Mesenchymal stem cell (in vitro differentiated cells and primary cell): Measurements from ENCODE around the gene BAHCC1.

Experiments
- DNase-seq: peaks from one replicate; pipeline ENCODE4 v3.0.0-alpha.2; 2013
- H2AFZ ChIP-seq: one replicate; pipeline ENCODE4 v1.6.1; 2013; ENCODE audit warnings: low read depth, mild to moderate bottlenecking, control low read depth, inconsistent platforms, low read length, moderate library complexity
- H2AK5ac ChIP-seq: 2 replicates; pipeline ENCODE4 v1.6.1; 2013; ENCODE audit warnings: low read length, moderate library complexity, mild to moderate bottlenecking, inconsistent platforms; ENCODE audit not compliant: severe bottlenecking
- H2BK120ac ChIP-seq: one replicate; pipeline ENCODE4 v1.6.1; 2013; ENCODE audit warnings: low read depth, mild to moderate bottlenecking, inconsistent platforms, low read length, moderate library complexity
- H2BK12ac ChIP-seq, 2 experiments: one replicate each; pipeline ENCODE4 v1.6.1; 2013; ENCODE audit warnings: inconsistent platforms in 2 of 2, low read length in 2 of 2, mild to moderate bottlenecking in 2 of 2, moderate library complexity in 2 of 2, control low read depth in 1 of 2
- H2BK15ac ChIP-seq: one replicate; pipeline ENCODE4 v1.6.1; 2013; ENCODE audit warnings: mild to moderate bottlenecking, low read depth, inconsistent platforms; ENCODE audit not compliant: poor library complexity, severe bottlenecking
- H2BK5ac ChIP-seq: 2 replicates; pipeline ENCODE4 v1.6.1; 2013; ENCODE audit warnings: low read depth, mild to moderate bottlenecking, low read length, control low read depth, inconsistent platforms; ENCODE audit not compliant: poor library complexity, severe bottlenecking
- H3K14ac ChIP-seq, 2 experiments: one replicate each; pipeline ENCODE4 v1.6.1; 2013; ENCODE audit warnings: inconsistent platforms in 2 of 2, low read length in 2 of 2, control low read depth in 1 of 2, mild to moderate bottlenecking in 1 of 2, moderate library complexity in 1 of 2
- H3K18ac ChIP-seq, 2 experiments: one replicate each; pipeline ENCODE4 v1.6.1; 2013; ENCODE audit warnings: inconsistent platforms in 2 of 2, low read length in 2 of 2, control low read depth in 1 of 2, low read depth in 1 of 2, mild to moderate bottlenecking in 1 of 2
- H3K23ac ChIP-seq, 2 experiments: one replicate each; pipeline ENCODE4 v1.6.1; 2013; ENCODE audit warnings: inconsistent platforms in 2 of 2, low read length in 2 of 2, mild to moderate bottlenecking in 2 of 2, moderate library complexity in 2 of 2, control low read depth in 1 of 2
- H3K27ac ChIP-seq: 2 replicates; pipeline ENCODE4 v1.5.1; 2013; ENCODE audit warnings: mild to moderate bottlenecking, moderate library complexity, low read length, control low read depth, inconsistent platforms; ENCODE audit not compliant: poor library complexity, severe bottlenecking
- H3K27me3 ChIP-seq, 2 experiments: 2 replicates each; pipeline versions ENCODE4 v1.6.1 to v1.7.0; 2013; ENCODE audit warnings: low read length in 2 of 2, mild to moderate bottlenecking in 2 of 2, moderate library complexity in 2 of 2, control low read depth in 1 of 2, inconsistent platforms in 1 of 2; ENCODE audit not compliant: control insufficient read depth in 1 of 2, insufficient read depth in 1 of 2
- H3K36me3 ChIP-seq, 2 experiments: 2 replicates each; pipeline versions ENCODE4 v1.6.1 to v1.7.0; 2013; ENCODE audit warnings: low read length in 2 of 2, control low read depth in 1 of 2, inconsistent platforms in 1 of 2, low read depth in 1 of 2, mild to moderate bottlenecking in 1 of 2; ENCODE audit not compliant: insufficient read depth in 2 of 2, control insufficient read depth in 1 of 2
- H3K4ac ChIP-seq, 2 experiments: one replicate each; pipeline ENCODE4 v1.6.1; 2013; ENCODE audit warnings: inconsistent platforms in 2 of 2, low read length in 2 of 2, mild to moderate bottlenecking in 2 of 2, moderate library complexity in 2 of 2, control low read depth in 1 of 2, low read depth in 1 of 2
- H3K4me1 ChIP-seq: 2 replicates; pipeline ENCODE4 v1.6.1; 2013; ENCODE audit warnings: low read depth, low read length, control low read depth; ENCODE audit not compliant: control insufficient read depth, insufficient read depth
- H3K4me2 ChIP-seq: 2 replicates; pipeline ENCODE4 v1.6.1; 2013; ENCODE audit warnings: low read length, mild to moderate bottlenecking, inconsistent platforms; ENCODE audit not compliant: poor library complexity, severe bottlenecking
- H3K4me3 ChIP-seq, 2 experiments: 2 replicates each; pipeline versions ENCODE4 v1.5.1 to v1.7.0; 2013; ENCODE audit warnings: low read length in 2 of 2, mild to moderate bottlenecking in 2 of 2, control low read depth in 1 of 2, low read depth in 1 of 2; ENCODE audit not compliant: insufficient read depth in 1 of 2
- H3K79me1 ChIP-seq: replicated peaks from 2 replicates; pipeline ENCODE4 v1.6.1; 2013; ENCODE audit warnings: mild to moderate bottlenecking, control low read depth, low read length, inconsistent platforms; ENCODE audit not compliant: poor library complexity, severe bottlenecking
- H3K9ac ChIP-seq: 2 replicates; pipeline ENCODE4 v1.7.0; 2013; ENCODE audit warnings: mild to moderate bottlenecking, low read length, moderate library complexity
- H3K9me3 ChIP-seq: 2 replicates; pipeline ENCODE4 v1.7.0; 2013; ENCODE audit warnings: mild to moderate bottlenecking, low read length; ENCODE audit not compliant: control insufficient read depth
- H4K8ac ChIP-seq: one replicate; pipeline ENCODE4 v1.6.1; 2013; ENCODE audit warnings: inconsistent platforms, mild to moderate bottlenecking, low read length, moderate library complexity
- H4K91ac ChIP-seq: one replicate; pipeline ENCODE4 v1.6.1; 2013; ENCODE audit warnings: mild to moderate bottlenecking, low read length, inconsistent platforms
- WGBS: methylation state at CpG from one replicate; pipeline ENCODE4 v1.1.7; 2013; ENCODE audit warnings: mixed read lengths; 5-methylcytosine and 5-hydroxymethylcytosine counted together

The BAHCC1 gene

DNA sequence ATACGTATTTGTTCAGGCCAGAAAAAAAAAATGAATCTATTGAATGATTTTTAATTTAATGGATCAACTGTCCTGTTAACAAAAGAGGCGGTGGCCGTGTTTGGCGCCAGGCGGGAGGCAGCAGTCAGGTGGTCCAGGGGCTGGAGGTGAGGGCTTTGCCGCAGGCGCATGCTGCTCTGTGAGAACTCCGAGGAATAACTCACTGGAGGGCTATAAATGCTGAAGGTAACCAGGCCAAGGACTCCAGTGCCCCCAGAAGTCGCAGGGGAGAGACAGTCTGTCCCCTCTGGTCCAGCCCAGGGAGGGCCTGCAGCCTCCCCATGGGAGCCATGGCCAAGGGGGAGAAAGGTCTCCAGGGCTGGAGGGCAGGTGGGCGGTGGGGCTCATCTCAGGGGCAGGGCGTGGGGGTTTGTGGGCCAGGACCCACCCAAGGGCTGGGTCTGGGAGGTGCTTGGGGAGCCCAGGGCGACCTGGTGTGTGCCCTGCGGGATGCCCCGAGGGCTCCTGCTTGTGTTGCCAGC lies 7.1 kb upstream of the BAHCC1 start:
- Histone ChIP-seq H3K23ac (peak overlapping the region; percentile 39 to 66), H3K18ac (peak overlapping the region; percentile 67 to 79), H3K4me3 (peak overlapping the region; percentile 11 to 82), H2BK5ac (no peak overlapping the region), H3K4ac (peak overlapping the region; percentile 72 to 99), H4K91ac (peak overlapping the region; percentile 99), H3K27ac (no peak overlapping the region), H3K14ac (peak overlapping the region in 1 of 2 experiments; percentile 69), H2BK12ac (peak overlapping the region; percentile 91 to 97), H3K4me2 (peak overlapping the region; percentile 96), H3K36me3 (peaks cover 0 to 11% of the 10 kb centered on the region in 2 experiments), H3K9me3 (no peaks in the 10 kb centered on the region), H3K79me1 (peaks cover 24% of the 10 kb centered on the region), H2AK5ac (peak overlapping the region; percentile 84), H3K27me3 (peaks cover 0 to 1% of the 10 kb centered on the region in 2 experiments), H3K9ac (peak overlapping the region; percentile 95), H2BK15ac (peak overlapping the region; percentile 78), H3K4me1 (peaks cover 49% of the 10 kb centered on the region), H4K8ac (peak overlapping the region; percentile 99), H2AFZ (no peak overlapping the region), H2BK120ac (peak overlapping the region; percentile 90)
- 52% methylated on average over 14 of the region's 14 CpGs for WGBS
- DNase-seq: no peak

DNA sequence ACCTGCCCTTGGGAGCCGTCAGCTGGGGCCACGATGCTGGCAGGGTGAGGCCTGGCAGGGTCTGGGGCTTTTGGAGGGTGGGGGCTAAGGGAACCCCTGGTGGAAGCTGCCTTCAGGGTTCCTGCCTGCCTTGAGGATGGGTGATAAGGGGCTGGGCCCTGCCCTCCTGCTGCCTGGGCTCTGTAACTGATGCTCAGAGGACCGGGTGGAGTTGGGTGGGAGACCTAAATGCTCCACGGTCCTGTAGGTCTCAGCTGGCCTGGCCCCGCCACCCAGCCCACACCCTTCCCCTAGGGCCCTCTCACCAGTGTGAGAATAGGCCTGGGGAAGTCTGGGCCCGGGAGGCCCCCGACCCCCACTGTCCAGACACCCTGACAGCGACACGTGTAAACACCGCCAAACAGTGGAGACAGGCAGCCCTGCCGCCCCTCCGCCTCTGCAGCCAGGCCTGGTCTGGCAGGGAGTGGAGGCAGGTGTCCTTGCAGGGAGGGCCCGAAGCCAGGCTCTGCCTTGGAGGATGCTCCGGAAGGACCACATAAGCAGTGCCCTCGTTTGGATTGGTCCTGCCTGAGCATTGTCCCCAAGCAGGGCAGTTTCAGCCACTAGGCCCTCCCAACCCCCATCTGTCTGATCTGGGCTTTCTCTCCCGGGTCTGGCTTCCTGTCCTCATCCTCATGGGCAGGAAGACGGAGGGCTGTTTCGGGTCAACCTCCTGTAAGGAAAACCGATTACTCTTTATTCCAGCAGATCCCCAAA lies 6.5 kb upstream of the BAHCC1 start:
- peak overlapping the region; percentile 11 to 82 for H3K4me3 ChIP-seq
- peak overlapping the region; percentile 79 to 97 for H3K18ac ChIP-seq
- peak overlapping the region; percentile 78 for H2BK15ac ChIP-seq
- H3K14ac ChIP-seq: peak overlapping the region in 1 of 2 experiments; percentile 76
- peak overlapping the region in 1 of 2 experiments; percentile 66 for H3K23ac ChIP-seq
- H4K91ac ChIP-seq: peak overlapping the region; percentile 99
- H3K79me1 ChIP-seq: peaks cover 24% of the 10 kb centered on the region
- no peak overlapping the region for H2AFZ ChIP-seq
- DNase-seq: peak; percentile 67
- no peaks in the 10 kb centered on the region for H3K9me3 ChIP-seq
- no peak overlapping the region for H3K27ac ChIP-seq
- H3K4me2 ChIP-seq: no peak overlapping the region
- H4K8ac ChIP-seq: peak overlapping the region; percentile 99
- 15% methylated on average over 17 of the region's 19 CpGs for WGBS
- H2BK120ac ChIP-seq: peak overlapping the region; percentile 97
- H3K4me1 ChIP-seq: peaks cover 49% of the 10 kb centered on the region
- H3K4ac ChIP-seq: peak overlapping the region; percentile 72 to 99
- H3K36me3 ChIP-seq: peaks cover 0 to 11% of the 10 kb centered on the region in 2 experiments
- H2BK12ac ChIP-seq: peak overlapping the region; percentile 91 to 97
- no peaks in the 10 kb centered on the region for H3K27me3 ChIP-seq
- H2BK5ac ChIP-seq: no peak overlapping the region
- H2AK5ac ChIP-seq: peak overlapping the region; percentile 84
- peak overlapping the region; percentile 95 for H3K9ac ChIP-seq

DNA sequence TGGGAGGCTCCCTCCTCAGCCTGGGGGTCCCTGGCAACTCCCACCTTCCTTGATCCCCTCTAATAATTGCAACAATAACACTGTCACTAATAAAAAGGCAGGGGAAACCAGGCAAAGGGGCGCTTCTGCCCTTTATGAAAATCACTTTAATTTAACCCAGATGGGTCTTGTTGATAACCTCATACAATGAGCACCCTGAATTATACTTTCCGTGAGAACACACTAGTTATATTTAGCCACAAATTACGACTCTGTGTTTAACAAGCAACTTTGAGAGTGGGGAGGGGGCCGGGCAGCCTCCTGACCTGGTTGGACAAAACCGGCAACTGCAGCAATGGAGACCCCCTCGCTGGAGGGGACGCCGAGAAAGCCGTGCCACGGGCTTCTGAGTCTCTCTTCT lies 5.7 kb upstream of the BAHCC1 start:
- WGBS: 43% methylated on average over 10 of the region's 10 CpGs
- peak overlapping the region; percentile 99 for H4K91ac ChIP-seq
- H3K4me1 ChIP-seq: peaks cover 50% of the 10 kb centered on the region
- no peak for DNase-seq
- H3K9me3 ChIP-seq: no peaks in the 10 kb centered on the region
- no peak overlapping the region for H2BK5ac ChIP-seq
- peak overlapping the region in 1 of 2 experiments; percentile 36 for H3K4me3 ChIP-seq
- H2BK120ac ChIP-seq: peak overlapping the region; percentile 97
- H3K4me2 ChIP-seq: no peak overlapping the region
- peak overlapping the region; percentile 99 for H4K8ac ChIP-seq
- H3K23ac ChIP-seq: peak overlapping the region in 1 of 2 experiments; percentile 64
- H2AFZ ChIP-seq: no peak overlapping the region
- peak overlapping the region; percentile 95 for H3K9ac ChIP-seq
- H3K79me1 ChIP-seq: peaks cover 24% of the 10 kb centered on the region
- H3K14ac ChIP-seq: no peak overlapping the region
- peak overlapping the region; percentile 59 to 82 for H2BK12ac ChIP-seq
- H3K4ac ChIP-seq: peak overlapping the region; percentile 62 to 89
- H2AK5ac ChIP-seq: peak overlapping the region; percentile 10
- peak overlapping the region; percentile 79 to 97 for H3K18ac ChIP-seq
- H2BK15ac ChIP-seq: peak overlapping the region; percentile 92
- peaks cover 0 to 11% of the 10 kb centered on the region in 2 experiments for H3K36me3 ChIP-seq
- no peak overlapping the region for H3K27ac ChIP-seq
- H3K27me3 ChIP-seq: no peaks in the 10 kb centered on the region
